Small intestine (tissue), 7 donors: Measurements from ENCODE around the gene TRIM28. TPM values are rescaled to one million over a fixed set of nuclear protein-coding genes. Genes with fewer than 3 reads are reported as not detected.

Source experiments
- DNase-seq, 2 donors: peaks; one replicate each; pipeline versions ENCODE4 v3.0.0 to v3.0.0-alpha.2; 2013
- FAIRE-seq: peaks from 2 replicates; lab custom pipeline; 2012; peaks lifted over from hg19 to GRCh38; lab: Jason Lieb, UNC
- H3K27ac ChIP-seq, 3 donors: one replicate each; pipeline ENCODE4 v1.5.1; 2013; ENCODE audit warnings: low read length in 2 of 3, mild to moderate bottlenecking in 2 of 3, control low read depth in 1 of 3, inconsistent platforms in 1 of 3, low read depth in 1 of 3, moderate library complexity in 1 of 3
- H3K27me3 ChIP-seq, 3 donors: one replicate each; pipeline ENCODE4 v1.6.1; 2013; ENCODE audit warnings: low read length in 3 of 3, inconsistent platforms in 1 of 3; ENCODE audit not compliant: control insufficient read depth in 3 of 3, insufficient read depth in 3 of 3
- H3K36me3 ChIP-seq, 3 donors: one replicate each; pipeline ENCODE4 v1.6.1; 2013; ENCODE audit warnings: low read length in 3 of 3, inconsistent platforms in 1 of 3, low read depth in 1 of 3, mild to moderate bottlenecking in 1 of 3, moderate library complexity in 1 of 3; ENCODE audit not compliant: control insufficient read depth in 3 of 3, insufficient read depth in 2 of 3
- H3K4me1 ChIP-seq, 3 donors: one replicate each; pipeline ENCODE4 v1.6.1; 2013; ENCODE audit warnings: low read length in 2 of 3, inconsistent platforms in 1 of 3, low read depth in 1 of 3, mild to moderate bottlenecking in 1 of 3, moderate library complexity in 1 of 3; ENCODE audit not compliant: control insufficient read depth in 3 of 3, insufficient read depth in 2 of 3
- H3K4me3 ChIP-seq, 3 donors: one replicate each; pipeline ENCODE4 v1.5.1; 2013; ENCODE audit warnings: low read length in 3 of 3, control low read depth in 1 of 3, inconsistent platforms in 1 of 3, low read depth in 1 of 3, mild to moderate bottlenecking in 1 of 3, moderate library complexity in 1 of 3
- H3K9me3 ChIP-seq, 2 donors: one replicate each; pipeline ENCODE4 v1.6.1; 2013; ENCODE audit warnings: low read depth in 1 of 2, low read length in 1 of 2; ENCODE audit not compliant: control insufficient read depth in 2 of 2, insufficient read depth in 1 of 2
- WGBS, 3 donors: extraction: QIAGEN DNeasy Blood & Tissue Kit; methylation state at CpG; one replicate each; pipeline ENCODE4 v1.1.7; 2013; 5-methylcytosine and 5-hydroxymethylcytosine counted together
- polyA plus RNA-seq, 4 donors: library from polyadenylated mRNA; stranded (reverse) in 3 of 4; unstranded in 1 of 4; fragments of 200-250 nt in 3 of 4; fragments of 120-200 nt in 1 of 4; gene quantifications; one replicate each; pipeline versions ENCODE4 v1.2.1 to v1.2.3, GENCODE V29; 2013
- donor health status: healthy with polysubstance abuse.
- donor health status: control.
- donor health status: control.
- donor health status: Bipolar disorder and iron deficiency.
- donor health status: healthy.

Gene TRIM28
- polyA plus RNA-seq, 4 donors = 151 to 331 (median 177) TPM

GRCh38 chr19:58584498-58585441, 40.9 kb downstream of the TRIM28 start:
- Histone ChIP-seq H3K36me3 (peaks cover 0 to 29% (median 0%) of the 10 kb centered on the region in 3 donors), H3K27ac (no peak overlapping the region), H3K4me3 (no peak overlapping the region), H3K27me3 (no peaks in the 10 kb centered on the region), H3K4me1 (peaks cover 0 to 3% (median 0%) of the 10 kb centered on the region in 3 donors), H3K9me3 (no peaks in the 10 kb centered on the region)
- DNase-seq (no peak), FAIRE-seq (no peak)
- WGBS, 3 donors = 84 to 89% (median 89%) methylated on average over 8 to 9 of the region's 9 CpGs

GRCh38 chr19:58585442-58586132, 41.7 kb downstream of the TRIM28 start:
- Histone ChIP-seq H3K4me3 (no peak overlapping the region), H3K27me3 (no peaks in the 10 kb centered on the region), H3K27ac (no peak overlapping the region), H3K9me3 (no peaks in the 10 kb centered on the region), H3K4me1 (peaks cover 0 to 3% (median 0%) of the 10 kb centered on the region in 3 donors), H3K36me3 (peaks cover 0 to 29% (median 0%) of the 10 kb centered on the region in 3 donors)
- WGBS, 3 donors = 75 to 85% (median 75%) methylated on average over 6 of the region's 6 CpGs
- no peak for FAIRE-seq
- DNase-seq = no peak

- H3K4me3 ChIP-seq = no peak overlapping the region
- no peak for FAIRE-seq
- peaks cover 0 to 29% (median 0%) of the 10 kb centered on the region in 3 donors for H3K36me3 ChIP-seq
- no peaks in the 10 kb centered on the region for H3K9me3 ChIP-seq
- H3K27ac ChIP-seq = no peak overlapping the region
- no peaks in the 10 kb centered on the region for H3K4me1 ChIP-seq
- WGBS, 3 donors = 95 to 97% (median 96%) methylated on average over 4 of the region's 4 CpGs
- H3K27me3 ChIP-seq = no peaks in the 10 kb centered on the region
- no peak for DNase-seq
These were observed 42.4 kb downstream of the TRIM28 start for GRCh38 chr19:58586133-58586765.

Other genes starting within 250 kb of the TRIM28 start
- 10 to 100 TPM; 34.8 to 53.9 (median 51.6) TPM for gene ERVK3-1, start 238.7 kb upstream of the TRIM28 start, polyA plus RNA-seq
- gene ZSCAN22, start 217.1 kb upstream of the TRIM28 start, polyA plus RNA-seq = 1 to 10 TPM in 2 of 4 donors, under 1 TPM in 2; 0.67 to 3.2 (median 1.0) TPM
- 10 to 100 TPM in 1 of 4 donors, 1 to 10 TPM in 1, under 1 TPM in 1, not detected in 1; 0.64 to 45.9 (median 9.3) TPM for gene A1BG, start 190.6 kb upstream of the TRIM28 start, polyA plus RNA-seq
- 1 to 10 TPM in 1 of 4 donors, under 1 TPM in 2, not detected in 1; 0.22 to 2.3 (median 0.82) TPM for gene ZNF497, start 181.3 kb upstream of the TRIM28 start, polyA plus RNA-seq
- 1 to 10 TPM; 2.9 to 5.3 (median 3.8) TPM for gene ZNF837, start 163.0 kb upstream of the TRIM28 start, polyA plus RNA-seq
- 1,000 to 10,000 TPM in 3 of 4 donors, 100 to 1,000 TPM in 1; 863 to 1,751 (median 1,458) TPM for gene RPS5, start 156.8 kb upstream of the TRIM28 start, polyA plus RNA-seq
- gene RNF225, start 148.4 kb upstream of the TRIM28 start, polyA plus RNA-seq = not detected
- 1 to 10 TPM; 1.8 to 7.6 (median 6.0) TPM for gene ZNF584, start 135.4 kb upstream of the TRIM28 start, polyA plus RNA-seq
- gene ZNF132, start 103.9 kb upstream of the TRIM28 start, polyA plus RNA-seq = 1 to 10 TPM in 2 of 4 donors, under 1 TPM in 2; 0.22 to 7.9 (median 0.78) TPM
- 1 to 10 TPM; 1.1 to 4.9 (median 2.1) TPM for gene ZNF324B, start 92.4 kb upstream of the TRIM28 start, polyA plus RNA-seq
- 1 to 10 TPM; 3.2 to 5.8 (median 4.2) TPM for gene ZNF324, start 77.0 kb upstream of the TRIM28 start, polyA plus RNA-seq
- 10 to 100 TPM in 1 of 4 donors, 1 to 10 TPM in 3; 7.3 to 11.4 (median 8.6) TPM for gene ZNF446, start 67.7 kb upstream of the TRIM28 start, polyA plus RNA-seq
- gene SLC27A5, start 32.1 kb upstream of the TRIM28 start, polyA plus RNA-seq = 10 to 100 TPM in 1 of 4 donors, 1 to 10 TPM in 3; 2.2 to 17.0 (median 6.1) TPM
- 10 to 100 TPM in 1 of 4 donors, 1 to 10 TPM in 3; 4.7 to 11.4 (median 6.9) TPM for gene ZBTB45, start 24.3 kb upstream of the TRIM28 start, polyA plus RNA-seq
- gene CHMP2A, start 11.0 kb downstream of the TRIM28 start, polyA plus RNA-seq = 100 to 1,000 TPM; 131 to 384 (median 235) TPM
- 10 to 100 TPM; 42.7 to 53.4 (median 48.9) TPM for gene UBE2M, start 14.5 kb downstream of the TRIM28 start, polyA plus RNA-seq
- gene MZF1, start 29.3 kb downstream of the TRIM28 start, polyA plus RNA-seq = 10 to 100 TPM; 17.5 to 64.0 (median 30.8) TPM